Fibroblast of mammary gland (primary cell): ENCODE data around the gene LRP10.

Experiments used
- DNase-seq: peaks from one replicate; pipeline ENCODE4 v3.0.0-alpha.2; 2010; ENCODE audit warnings: low read depth
- H3K4me3 ChIP-seq: 2 replicates; pipeline ENCODE4 v1.5.1; 2011; ENCODE audit warnings: low read depth, mild to moderate bottlenecking, low read length, moderate library complexity; ENCODE audit not compliant: control insufficient read depth
- TF ChIP-seq, protein P1 (sequence below): conservative IDR thresholded peaks from 2 replicates; pipeline ENCODE4 v1.5.1; 2011; ENCODE audit warnings: low read depth, low read length, inconsistent platforms; ENCODE audit not compliant: control insufficient read depth, insufficient read depth

The LRP10 gene

DNA sequence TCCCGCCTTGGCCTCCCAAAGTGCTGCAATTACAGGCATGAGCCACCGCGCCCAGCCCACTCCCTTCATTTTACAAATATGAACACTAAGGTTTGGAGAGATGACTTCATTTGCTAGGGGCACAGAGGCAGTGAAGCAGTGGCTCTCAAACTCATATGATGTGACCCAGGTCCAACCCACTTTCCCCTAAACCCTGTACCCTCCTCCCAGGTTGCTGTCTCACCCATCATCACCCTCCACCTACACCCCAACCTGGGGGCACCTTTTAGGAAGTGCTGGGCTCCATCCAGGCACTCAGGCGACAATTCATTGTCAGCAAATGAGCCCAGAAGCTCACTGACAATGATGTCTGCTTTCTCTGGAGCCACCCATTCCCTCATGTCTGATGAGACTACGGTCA, 52.2 kb downstream of the LRP10 start:
- H3K4me3 ChIP-seq: no peak overlapping the region
- TF ChIP-seq, protein P1, sequence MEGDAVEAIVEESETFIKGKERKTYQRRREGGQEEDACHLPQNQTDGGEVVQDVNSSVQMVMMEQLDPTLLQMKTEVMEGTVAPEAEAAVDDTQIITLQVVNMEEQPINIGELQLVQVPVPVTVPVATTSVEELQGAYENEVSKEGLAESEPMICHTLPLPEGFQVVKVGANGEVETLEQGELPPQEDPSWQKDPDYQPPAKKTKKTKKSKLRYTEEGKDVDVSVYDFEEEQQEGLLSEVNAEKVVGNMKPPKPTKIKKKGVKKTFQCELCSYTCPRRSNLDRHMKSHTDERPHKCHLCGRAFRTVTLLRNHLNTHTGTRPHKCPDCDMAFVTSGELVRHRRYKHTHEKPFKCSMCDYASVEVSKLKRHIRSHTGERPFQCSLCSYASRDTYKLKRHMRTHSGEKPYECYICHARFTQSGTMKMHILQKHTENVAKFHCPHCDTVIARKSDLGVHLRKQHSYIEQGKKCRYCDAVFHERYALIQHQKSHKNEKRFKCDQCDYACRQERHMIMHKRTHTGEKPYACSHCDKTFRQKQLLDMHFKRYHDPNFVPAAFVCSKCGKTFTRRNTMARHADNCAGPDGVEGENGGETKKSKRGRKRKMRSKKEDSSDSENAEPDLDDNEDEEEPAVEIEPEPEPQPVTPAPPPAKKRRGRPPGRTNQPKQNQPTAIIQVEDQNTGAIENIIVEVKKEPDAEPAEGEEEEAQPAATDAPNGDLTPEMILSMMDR: no peak
- DNase-seq: no peak

GRCh38 chr14:22925513-22925912, 54.0 kb downstream of the LRP10 start:
- DNase-seq: no peak
- TF ChIP-seq, protein P1: no peak
- H3K4me3 ChIP-seq: no peak overlapping the region

DNA sequence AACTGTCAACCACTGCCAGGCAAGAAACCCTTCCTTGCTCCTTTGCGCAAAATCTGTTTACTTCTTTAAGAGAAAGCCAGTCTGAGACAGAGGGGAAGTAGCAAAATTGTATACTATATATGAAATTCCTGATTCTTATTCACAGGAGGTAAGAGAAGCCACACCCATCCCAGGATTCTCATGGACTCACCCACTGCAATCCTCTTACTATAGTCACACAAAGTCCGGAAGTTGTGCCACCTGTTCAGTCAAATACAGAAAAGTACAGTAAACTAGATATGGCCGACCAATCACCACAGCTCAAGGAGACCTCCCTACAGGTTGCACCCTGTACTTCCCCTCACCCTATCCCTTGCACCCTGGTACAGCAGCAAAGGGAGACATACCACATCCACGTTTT, 54.8 kb downstream of the LRP10 start:
- TF ChIP-seq, protein P1: no peak
- H3K4me3 ChIP-seq: no peak overlapping the region
- DNase-seq: no peak

- peak overlapping the region; percentile 100 for H3K4me3 ChIP-seq
- DNase-seq: no peak
- TF ChIP-seq, protein P1: no peak
These were observed 56.9 kb downstream of the LRP10 start for GRCh38 chr14:22928237-22929103.

DNA sequence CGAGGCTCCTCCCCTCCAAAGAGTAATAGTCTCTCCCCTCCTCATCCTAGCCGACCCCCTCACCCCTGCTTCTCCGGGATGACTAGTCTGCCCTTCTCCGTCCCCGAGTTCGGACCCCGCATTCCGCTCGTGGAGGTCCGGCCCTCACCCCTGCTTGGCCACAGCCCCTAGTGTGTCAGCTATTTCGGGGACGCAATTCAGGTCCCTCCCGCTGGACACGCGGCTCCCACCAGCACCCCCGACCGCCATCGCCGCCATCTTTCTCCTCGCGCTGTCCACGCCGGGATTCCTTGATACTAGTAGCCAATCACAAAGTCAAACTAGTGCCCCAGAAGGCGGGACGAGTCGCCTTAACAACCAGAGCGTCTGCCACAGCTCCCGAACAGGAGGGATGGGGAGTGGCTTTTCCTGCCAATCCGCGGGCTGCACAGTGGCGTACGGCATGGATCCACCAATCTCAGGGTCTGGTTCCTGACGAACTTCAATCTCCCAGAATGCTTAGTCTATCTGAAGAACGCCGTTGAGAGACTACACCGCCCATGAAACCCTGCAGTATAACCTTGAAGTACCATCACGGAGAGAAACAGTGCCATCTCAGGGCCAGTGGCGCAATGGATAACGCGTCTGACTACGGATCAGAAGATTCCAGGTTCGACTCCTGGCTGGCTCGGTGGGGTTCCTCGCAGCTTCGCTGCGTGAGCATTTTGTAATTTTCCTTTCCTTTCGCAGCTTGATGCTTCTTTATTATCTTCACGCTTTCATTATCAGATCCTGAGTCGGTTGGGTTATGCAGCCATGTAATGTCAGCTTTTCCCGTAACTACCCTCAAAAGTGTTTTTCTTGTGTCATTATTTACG, 57.8 kb downstream of the LRP10 start, which contains the start of gene PRMT5:
PRMT5 (minus strand) TSS at position 273 of the 857 bp plus-strand sequence; CDS start at position 258, 15 bp downstream.
- H3K4me3 ChIP-seq: peak within 1 kb of the TSS; percentile 100
- DNase-seq: peak; percentile 100
- TF ChIP-seq, protein P1: no peak

DNA sequence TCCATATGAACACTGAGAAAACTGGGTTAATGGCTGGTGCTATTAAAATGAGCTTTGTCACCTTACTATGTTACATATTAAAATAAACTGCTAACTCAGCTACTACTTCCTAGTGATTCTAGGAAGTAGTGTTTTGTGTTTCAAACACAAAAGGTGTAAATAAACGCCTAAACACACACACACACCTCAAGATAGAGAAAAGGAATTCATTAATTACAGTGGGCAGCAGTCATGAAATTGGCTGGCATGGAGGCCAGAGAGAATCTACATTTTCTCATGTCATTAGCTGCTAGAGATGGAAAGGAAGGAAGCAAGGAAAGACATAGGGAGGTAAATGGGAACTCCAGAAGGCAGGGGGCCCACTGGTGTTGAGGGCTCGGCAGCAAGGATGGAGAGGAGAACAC, 58.4 kb downstream of the LRP10 start:
- H3K4me3 ChIP-seq: peak overlapping the region; percentile 66
- TF ChIP-seq, protein P1: no peak

More for the DNA sequence above, 58.4 kb downstream of the LRP10 start:
- DNase-seq: peak; percentile 9
